Panc1 (cell line): ENCODE data around the gene ABLIM2. TPM values are rescaled to one million over a fixed set of nuclear protein-coding genes. Genes with fewer than 3 reads are reported as not detected.

ENCODE experiments used
- ATAC-seq: fragments of 200-7000 bp; cut with Tn5 transposase; 2 replicates; pipeline ENCODE4 v1.9.1; 2020; ENCODE audit warnings: mild to moderate bottlenecking, moderate library complexity
- BruUV-seq: library from RNA; stranded (reverse); fragments of 400-500 nt; replicated peaks from 2 replicates; lab custom pipeline; 2021; lab: Mats Ljungman, UMichigan
- CTCF ChIA-PET: fragments of 300-600 bp; sonication (Branson Sonifier 250); formaldehyde crosslinking; loops from one replicate; lab custom pipeline; 2022; ENCODE audit warnings: antibody characterized with exemption; lab: Charles Lee
- POLR2A ChIA-PET: fragments of 300-600 bp; sonication (Branson Sonifier 250); formaldehyde crosslinking; loops from one replicate; lab custom pipeline; 2022; ENCODE audit warnings: antibody characterized with exemption; lab: Charles Lee
- DNase-seq: peaks from one replicate; pipeline ENCODE4 v3.0.0-alpha.2; 2010; ENCODE audit warnings: low read depth, low spot score
- H3K27ac ChIP-seq: 2 replicates; pipeline ENCODE4 v1.5.1; 2011; ENCODE audit warnings: mild to moderate bottlenecking, low read length, inconsistent platforms
- H3K27me3 ChIP-seq: fragments of 200-500 bp; sonication (Bioruptor generic); 2 replicates; pipeline ENCODE4 v1.6.0; 2014; ENCODE audit warnings: low read length, inconsistent platforms; ENCODE audit not compliant: control insufficient read depth, insufficient read depth
- H3K36me3 ChIP-seq: fragments of 200-500 bp; sonication (Bioruptor generic); 2 replicates; pipeline ENCODE4 v1.5.1; 2014; ENCODE audit warnings: inconsistent platforms, mild to moderate bottlenecking, low read length, moderate library complexity; ENCODE audit not compliant: control insufficient read depth, insufficient read depth
- H3K4me1 ChIP-seq: 2 replicates; pipeline ENCODE4 v1.5.1; 2011; ENCODE audit warnings: inconsistent platforms, mild to moderate bottlenecking, low read length, moderate library complexity; ENCODE audit not compliant: control insufficient read depth, insufficient read depth
- H3K4me3 ChIP-seq, 2 experiments: 2 replicates each; pipeline ENCODE4 v1.5.1; 2011 to 2012; ENCODE audit warnings: low read depth in 2 of 2, low read length in 2 of 2, mild to moderate bottlenecking in 2 of 2, inconsistent platforms in 1 of 2, moderate library complexity in 1 of 2
- H3K9me3 ChIP-seq: fragments of 200-500 bp; sonication (Bioruptor generic); 2 replicates; pipeline ENCODE4 v1.5.1; 2014; ENCODE audit warnings: low read depth, mild to moderate bottlenecking, inconsistent platforms, low read length, moderate library complexity; ENCODE audit not compliant: control insufficient read depth, insufficient read depth
- CTCF ChIP-seq: fragments of 450-650 bp; IDR thresholded peaks from 2 replicates; pipeline ENCODE4 v1.5.1; 2017; ENCODE audit warnings: mild to moderate bottlenecking
- POLR2AphosphoS5 ChIP-seq: IDR thresholded peaks from 2 replicates; pipeline ENCODE4 v1.6.1; 2012; ENCODE audit warnings: mild to moderate bottlenecking, low read depth, low read length, moderate library complexity
- REST ChIP-seq, 2 experiments: IDR thresholded peaks; 2 replicates each; pipeline ENCODE4 v1.6.1; 2011 to 2012; ENCODE audit warnings: low read depth in 2 of 2, control low read depth in 1 of 2, low read length in 1 of 2, mild to moderate bottlenecking in 1 of 2, moderate library complexity in 1 of 2; ENCODE audit not compliant: insufficient read depth in 1 of 2
- SIN3A ChIP-seq: IDR thresholded peaks from 2 replicates; pipeline ENCODE4 v1.6.1; 2012; ENCODE audit warnings: low read depth, mild to moderate bottlenecking, low read length, moderate library complexity, borderline replicate concordance; ENCODE audit not compliant: insufficient read depth
- TCF7L2 ChIP-seq: IDR thresholded peaks from 2 replicates; pipeline ENCODE4 v1.6.1; 2011; ENCODE audit warnings: mild to moderate bottlenecking, low read depth, low read length, inconsistent platforms
- in situ Hi-C: cut with HindIII; loops from 2 replicates; pipeline ENCODE4 v1.10.0; 2016; ENCODE audit warnings: low sequenced_read_pairs, low pct_unique_long_range_greater_than_20kb
- intact Hi-C: fragments of 100-400 bp; cut with micrococcal nuclease; formaldehyde crosslinking; loops from one replicate; pipeline ENCODE4 v1.10.0; 2022; ENCODE audit not compliant: unreplicated experiment
- total RNA-seq: library from RNA; stranded (reverse); gene quantifications from one replicate; pipeline ENCODE4 v1.2.1, GENCODE V29; 2021; ENCODE audit not compliant: unreplicated experiment

The ABLIM2 gene
- total RNA-seq, 1 experiment from 2014 or later, result 0.64 TPM

GRCh38 chr4:8129785-8130184 lies 28.8 kb downstream of the ABLIM2 start:
- ChIA-PET POLR2A (no interaction called here), CTCF (no interaction called here)
- DNase-seq, result no peak
- H3K4me1 ChIP-seq, result no peaks in the 10 kb centered on the region
- H3K27me3 ChIP-seq, result no peaks in the 10 kb centered on the region
- H3K4me3 ChIP-seq, result no peak overlapping the region
- ATAC-seq, result no peak
- TF ChIP-seq POLR2AphosphoS5 (no peak), TCF7L2 (no peak), SIN3A (no peak), CTCF (no peak), REST (IDR thresholded peaks at IDR 0.05; ENCODE audit: insufficient read depth in 1 of 2, low read depth in 2 of 2, low read length in 1 of 2) (no peak)
- intact Hi-C loops, result no loop called here
- BruUV-seq, result no TSS peak
- H3K36me3 ChIP-seq, result no peaks in the 10 kb centered on the region
- in situ Hi-C loops, result no loop called here
- no peak overlapping the region for H3K27ac ChIP-seq
- H3K9me3 ChIP-seq, result no peaks in the 10 kb centered on the region

- no peak for DNase-seq
- Histone ChIP-seq H3K27me3 (no peaks in the 10 kb centered on the region), H3K27ac (no peak overlapping the region), H3K9me3 (no peaks in the 10 kb centered on the region), H3K4me1 (no peaks in the 10 kb centered on the region), H3K36me3 (no peaks in the 10 kb centered on the region), H3K4me3 (no peak overlapping the region)
- in situ Hi-C loops (no loop called here), intact Hi-C loops (no loop called here)
- TF ChIP-seq REST (IDR thresholded peaks at IDR 0.05; ENCODE audit: insufficient read depth in 1 of 2, low read depth in 2 of 2, low read length in 1 of 2) (no peak), TCF7L2 (no peak), SIN3A (no peak), POLR2AphosphoS5 (no peak), CTCF (no peak)
- CTCF ChIA-PET, result interaction anchor here (0.6 kb wide), 1 partner anchor 28 kb away, joined by 3 read pairs; no protein-coding TSS in a partner anchor
- BruUV-seq, result no TSS peak
- POLR2A ChIA-PET, result no interaction called here
- ATAC-seq, result no peak
These were observed 29.5 kb downstream of the ABLIM2 start for GRCh38 chr4:8129136-8129535.
